Muscle layer of duodenum (tissue), 2 donors: Measurements from ENCODE around the gene CHCT1.
"Not testable (repeated sequence)": the region's sequence is repeated elsewhere in the genome, so short reads cannot be mapped to it uniquely, and the experiment has no call there.

Source experiments
- H3K27ac ChIP-seq: one replicate; pipeline ENCODE4 v1.7.0; 2013; ENCODE audit warnings: mild to moderate bottlenecking, low read length
- H3K27me3 ChIP-seq: one replicate; pipeline ENCODE4 v1.7.0; 2013; ENCODE audit warnings: low read depth, mild to moderate bottlenecking, control low read depth, low read length
- H3K36me3 ChIP-seq, 2 donors: one replicate each; pipeline ENCODE4 v1.7.0; 2013; ENCODE audit warnings: low read length in 2 of 2, control low read depth in 1 of 2, mild to moderate bottlenecking in 1 of 2; ENCODE audit not compliant: insufficient read depth in 2 of 2, control insufficient read depth in 1 of 2
- H3K4me1 ChIP-seq, 2 donors: one replicate each; pipeline ENCODE4 v1.7.0; 2013; ENCODE audit warnings: low read length in 2 of 2, mild to moderate bottlenecking in 2 of 2, control low read depth in 1 of 2, moderate library complexity in 1 of 2; ENCODE audit not compliant: insufficient read depth in 2 of 2, control insufficient read depth in 1 of 2
- H3K4me3 ChIP-seq, 2 donors: one replicate each; pipeline ENCODE4 v1.7.0; 2013; ENCODE audit warnings: low read length in 2 of 2, low read depth in 1 of 2, mild to moderate bottlenecking in 1 of 2
- H3K9me3 ChIP-seq, 2 donors: one replicate each; pipeline ENCODE4 v1.7.0; 2013; ENCODE audit warnings: low read length in 2 of 2, control low read depth in 1 of 2, mild to moderate bottlenecking in 1 of 2; ENCODE audit not compliant: control insufficient read depth in 1 of 2
- donor health status: healthy.

CHCT1 gene

DNA sequence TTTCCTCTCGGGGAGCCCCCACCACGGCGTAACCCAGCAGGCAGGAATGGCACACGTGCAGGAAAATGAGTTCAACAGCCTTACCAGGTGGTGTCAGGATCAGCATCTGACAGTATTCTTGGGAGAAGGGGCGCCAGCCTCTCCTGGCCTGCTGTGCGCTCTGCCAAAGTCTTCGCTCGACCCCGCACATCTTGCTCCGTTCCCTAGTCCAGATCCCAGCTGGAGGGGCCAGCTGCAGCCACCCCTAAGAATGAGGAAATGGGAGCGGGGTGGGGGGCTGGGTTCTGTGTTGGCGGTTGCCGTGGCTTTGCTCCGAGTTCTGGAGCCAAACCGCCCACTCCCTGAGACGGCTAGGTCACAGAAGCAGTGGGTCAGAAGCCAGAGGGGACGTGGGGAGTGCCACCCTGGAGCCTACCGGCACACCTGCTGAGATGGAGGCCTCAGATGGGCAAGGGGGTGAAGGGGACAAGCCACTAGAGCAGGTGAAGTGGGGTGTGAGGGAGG, at the start of gene CHCT1:
Gene CHCT1 (plus strand): TSS at position 328 of the 504 bp plus-strand sequence. CDS start 104 bp downstream, at position 432.
- peaks cover 0 to 5% of the 10 kb centered on the region in 2 donors for H3K4me1 ChIP-seq
- H3K4me3 ChIP-seq = peak within 1 kb of the TSS; percentile 55 to 70
- H3K27ac ChIP-seq = no peak within 1 kb of the TSS
- no peaks in the 10 kb centered on the region for H3K27me3 ChIP-seq
- H3K9me3 ChIP-seq = no peaks in the 10 kb centered on the region
- H3K36me3 ChIP-seq = no peaks in the 10 kb centered on the region

DNA sequence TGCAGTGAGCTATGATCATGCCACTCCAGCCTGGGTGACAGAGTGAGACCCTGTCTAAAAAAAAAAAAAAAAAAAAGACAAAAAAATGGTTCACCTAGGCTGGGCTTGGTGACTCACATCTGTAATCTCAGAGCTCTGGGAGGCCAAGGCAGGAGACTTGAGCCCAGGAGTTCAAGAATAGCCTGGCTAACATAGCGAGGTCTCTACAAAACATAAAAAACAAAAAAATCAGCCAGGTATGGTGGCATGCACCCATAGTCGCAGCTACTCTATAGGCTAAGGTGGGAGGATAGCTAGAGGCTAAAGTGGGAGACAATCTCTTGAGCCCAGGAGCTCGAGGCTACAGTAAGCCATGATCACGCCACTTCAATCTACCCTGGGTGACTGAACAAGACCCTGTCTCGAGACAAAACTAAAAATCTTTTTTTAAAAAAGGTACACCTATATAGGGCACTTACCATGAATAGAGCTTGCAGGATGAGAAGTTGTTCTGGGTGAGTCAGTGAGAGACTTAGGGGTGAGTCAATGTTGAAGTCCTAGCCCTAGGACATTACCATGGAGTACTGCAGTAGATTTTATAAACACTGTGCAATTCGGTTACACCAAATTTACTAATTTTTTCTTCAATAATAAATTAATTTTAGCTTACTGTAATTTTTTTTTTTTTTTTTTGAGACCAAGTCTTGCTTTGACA, 49.4 kb upstream of the CHCT1 start:
- Histone ChIP-seq H3K4me1 (peaks cover 0 to 2% of the 10 kb centered on the region in 2 donors), H3K36me3 (no peaks in the 10 kb centered on the region), H3K9me3 (no peaks in the 10 kb centered on the region), H3K27ac (no peak overlapping the region), H3K27me3 (no peaks in the 10 kb centered on the region), H3K4me3 (no peak overlapping the region)

DNA sequence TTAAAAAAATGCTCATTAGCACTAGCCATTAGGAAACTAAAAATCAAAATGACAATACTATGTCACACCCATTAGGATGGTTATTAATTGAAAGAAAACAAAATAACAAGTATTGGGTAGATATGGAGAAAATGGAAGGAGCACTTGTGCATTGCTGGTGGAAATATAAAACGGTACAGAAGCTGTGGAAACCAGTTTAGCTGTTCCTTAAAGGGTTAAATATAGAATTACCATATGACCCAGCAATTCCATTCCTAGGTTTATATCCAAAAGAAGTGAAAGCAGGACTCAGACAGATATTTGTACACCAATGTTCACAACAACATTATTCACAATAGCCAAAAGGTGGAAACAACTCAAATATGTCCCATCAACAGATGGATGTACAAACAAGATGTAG, 44.1 kb upstream of the CHCT1 start:
- H3K27ac ChIP-seq, H3K9me3 ChIP-seq, H3K4me3 ChIP-seq, H3K4me1 ChIP-seq, H3K36me3 ChIP-seq, H3K27me3 ChIP-seq: not testable (repeated sequence)

DNA sequence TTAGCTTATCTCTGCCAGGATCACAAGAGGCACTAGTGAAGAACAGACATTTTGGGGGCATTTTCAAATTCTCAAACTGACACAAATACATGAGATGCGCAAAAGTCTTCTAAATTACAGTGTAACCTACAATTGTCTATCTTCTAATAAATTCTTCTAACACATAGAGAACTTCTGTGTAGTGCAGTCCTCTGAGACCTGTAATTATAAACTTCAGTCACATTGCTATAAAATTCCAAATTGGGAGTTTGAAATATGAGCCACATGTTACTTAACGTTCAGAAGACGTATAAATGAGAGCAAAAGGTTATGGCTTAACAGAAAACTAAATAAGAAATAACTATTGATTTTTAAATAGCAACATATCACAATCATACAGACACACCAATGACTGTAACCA, 42.8 kb upstream of the CHCT1 start:
- H3K27ac ChIP-seq, H3K9me3 ChIP-seq, H3K4me1 ChIP-seq, H3K27me3 ChIP-seq, H3K4me3 ChIP-seq, H3K36me3 ChIP-seq: not testable (repeated sequence)

DNA sequence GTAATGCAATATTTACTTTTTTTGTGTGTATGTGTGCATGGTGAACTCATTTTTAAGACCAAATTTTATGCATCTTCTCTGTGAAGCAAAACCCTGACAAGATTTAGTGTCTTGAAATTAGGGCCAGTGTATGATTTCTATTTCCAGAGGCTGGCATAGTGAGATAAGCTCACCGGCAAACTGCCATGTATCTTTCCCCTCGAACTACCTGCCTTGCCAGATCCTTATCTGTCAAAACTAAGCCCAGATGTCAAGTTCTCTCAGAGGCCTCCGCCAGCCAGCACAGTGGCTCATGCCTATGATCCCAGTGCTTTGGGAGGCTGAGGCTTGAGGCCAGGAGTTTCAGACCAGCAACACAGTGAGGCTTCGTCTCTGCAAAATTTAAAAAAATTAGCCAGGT, 40.3 kb upstream of the CHCT1 start:
- H3K27me3 ChIP-seq = no peaks in the 10 kb centered on the region
- peaks cover 0 to 12% of the 10 kb centered on the region in 2 donors for H3K4me1 ChIP-seq
- no peaks in the 10 kb centered on the region for H3K9me3 ChIP-seq
- H3K36me3 ChIP-seq = no peaks in the 10 kb centered on the region
- no peak overlapping the region for H3K27ac ChIP-seq
- H3K4me3 ChIP-seq = no peak overlapping the region

DNA sequence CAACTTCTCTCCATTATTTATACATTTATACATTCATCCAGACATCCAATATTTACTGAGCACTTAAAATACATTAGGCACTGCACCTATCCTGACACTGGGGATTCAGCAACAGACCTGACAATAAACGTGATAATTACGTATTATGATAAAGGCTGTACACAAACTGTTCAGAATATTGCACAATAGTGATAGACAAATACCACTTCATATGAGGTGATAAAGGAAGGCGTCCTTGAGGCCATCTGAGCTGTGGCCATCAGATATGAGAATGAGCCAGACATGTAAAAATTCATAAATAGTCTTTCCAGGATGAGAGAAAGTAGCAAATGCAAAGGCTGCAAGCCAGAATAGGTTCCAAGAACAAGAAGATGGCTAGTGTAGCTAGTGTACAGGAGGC, 38.9 kb upstream of the CHCT1 start:
- Histone ChIP-seq H3K27me3 (no peaks in the 10 kb centered on the region), H3K4me3 (no peak overlapping the region), H3K36me3 (no peaks in the 10 kb centered on the region), H3K9me3 (no peaks in the 10 kb centered on the region), H3K27ac (no peak overlapping the region), H3K4me1 (peaks cover 0 to 15% of the 10 kb centered on the region in 2 donors)

DNA sequence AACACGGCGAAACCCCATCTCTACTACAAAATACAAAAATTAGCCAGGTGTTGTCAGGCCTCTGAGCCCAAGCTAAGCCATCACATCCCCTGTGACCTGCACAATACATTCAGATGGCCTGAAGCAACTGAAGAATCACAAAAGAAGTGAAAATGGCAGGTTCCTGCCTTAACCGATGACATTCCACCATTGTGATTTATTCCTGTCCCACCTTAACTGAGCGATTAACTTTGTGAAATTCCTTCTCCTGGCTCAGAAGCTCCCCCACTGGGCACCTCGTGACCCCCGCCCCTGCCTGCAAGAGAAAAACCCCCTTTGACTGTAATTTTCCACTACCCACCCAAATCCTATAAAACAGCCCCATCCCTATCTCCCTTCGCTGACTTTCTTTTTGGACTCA, 37.4 kb upstream of the CHCT1 start:
- not testable (repeated sequence) for H3K27me3 ChIP-seq, H3K27ac ChIP-seq, H3K9me3 ChIP-seq, H3K4me3 ChIP-seq, H3K36me3 ChIP-seq
- peaks cover 0 to 28% of the 10 kb centered on the region in 2 donors for H3K4me1 ChIP-seq

DNA sequence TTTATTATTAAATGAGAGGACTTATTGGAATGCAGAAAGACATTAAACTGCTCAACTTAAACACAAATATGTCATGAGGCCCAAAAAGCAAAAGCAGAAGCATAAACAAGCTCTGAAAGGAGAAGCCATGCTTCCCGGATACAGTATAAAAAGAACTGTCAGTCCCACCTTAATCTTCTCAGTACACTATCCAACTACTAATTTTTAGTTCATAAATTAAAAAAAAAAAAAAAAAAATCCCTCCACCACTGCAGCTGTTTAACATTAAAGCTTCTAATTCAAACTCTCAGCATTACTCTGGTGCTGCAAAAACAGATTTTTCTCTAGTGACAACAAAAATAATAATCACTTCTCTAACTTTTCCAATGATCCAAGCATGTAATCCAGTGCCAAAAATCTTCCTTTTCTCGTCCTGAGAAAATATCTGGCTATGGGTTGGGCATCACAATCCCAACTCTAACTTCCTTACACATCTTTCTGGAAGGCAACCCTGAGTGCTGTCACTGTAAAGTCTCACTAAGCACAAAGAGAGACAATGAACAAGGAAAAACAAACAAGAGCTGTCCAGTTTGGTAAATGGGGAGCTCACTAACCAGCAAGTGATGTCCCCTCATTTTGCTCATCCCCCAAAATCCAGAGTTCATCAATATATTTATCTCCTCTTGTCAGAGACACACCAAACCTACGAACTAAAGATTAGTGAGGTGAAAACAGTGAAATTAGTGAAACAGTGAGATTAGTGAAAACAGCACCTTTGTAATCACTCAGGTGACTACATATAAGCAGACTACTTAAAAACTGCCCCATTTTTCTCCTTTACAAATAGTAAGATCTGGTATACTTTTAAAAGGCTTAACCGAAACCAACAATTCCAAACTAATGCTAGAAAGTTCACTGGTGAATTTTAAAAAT, 35.9 kb upstream of the CHCT1 start:
- peaks cover 0 to 39% of the 10 kb centered on the region in 2 donors for H3K4me1 ChIP-seq
- no peak overlapping the region for H3K4me3 ChIP-seq
- H3K36me3 ChIP-seq = peaks cover 0 to 4% of the 10 kb centered on the region in 2 donors
- no peaks in the 10 kb centered on the region for H3K27me3 ChIP-seq
- H3K27ac ChIP-seq = no peak overlapping the region
- no peaks in the 10 kb centered on the region for H3K9me3 ChIP-seq

DNA sequence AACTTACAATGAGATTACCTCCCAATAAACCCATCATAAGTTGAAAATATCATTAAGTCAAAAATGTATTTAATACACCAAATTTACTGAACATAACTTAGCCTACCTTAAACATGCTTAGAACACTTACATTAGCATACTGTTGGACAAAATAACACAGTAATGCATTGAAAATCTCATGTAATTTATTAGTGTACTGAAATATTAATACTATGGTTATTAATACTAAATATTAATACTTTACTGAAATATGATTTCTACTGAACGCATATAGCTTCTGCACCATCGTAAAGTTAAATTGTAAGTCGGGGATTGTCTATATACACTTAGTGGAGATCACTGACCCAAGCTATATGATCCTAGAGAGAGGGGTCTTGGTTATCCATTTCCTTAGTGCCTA, 34.6 kb upstream of the CHCT1 start:
- peaks cover 0 to 10% of the 10 kb centered on the region in 2 donors for H3K36me3 ChIP-seq
- H3K9me3 ChIP-seq = no peaks in the 10 kb centered on the region
- H3K27me3 ChIP-seq = no peaks in the 10 kb centered on the region
- no peak overlapping the region for H3K27ac ChIP-seq
- peaks cover 0 to 39% of the 10 kb centered on the region in 2 donors for H3K4me1 ChIP-seq
- H3K4me3 ChIP-seq = no peak overlapping the region

DNA sequence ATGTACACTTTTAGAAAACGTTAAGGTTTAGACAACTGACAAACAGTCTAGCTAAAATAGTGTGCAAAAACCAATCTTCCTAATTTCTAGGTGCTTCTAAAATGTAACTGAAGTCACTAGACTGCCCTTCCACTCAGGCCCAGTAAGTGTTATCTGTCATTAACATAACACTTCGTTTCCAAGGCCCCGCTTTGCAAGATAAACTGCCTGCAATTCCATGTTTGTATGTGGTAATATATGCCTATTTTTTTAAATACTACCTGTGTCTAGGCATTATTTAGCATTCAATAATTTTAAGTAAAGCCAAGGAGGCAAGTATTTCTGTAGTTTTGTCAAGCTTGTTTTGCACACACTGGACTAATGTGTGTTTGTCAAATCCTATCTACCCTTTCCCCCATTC, 33.5 kb upstream of the CHCT1 start:
- H3K4me3 ChIP-seq = no peak overlapping the region
- no peaks in the 10 kb centered on the region for H3K9me3 ChIP-seq
- peaks cover 0 to 39% of the 10 kb centered on the region in 2 donors for H3K4me1 ChIP-seq
- no peak overlapping the region for H3K27ac ChIP-seq
- peaks cover 0 to 11% of the 10 kb centered on the region in 2 donors for H3K36me3 ChIP-seq
- H3K27me3 ChIP-seq = no peaks in the 10 kb centered on the region

DNA sequence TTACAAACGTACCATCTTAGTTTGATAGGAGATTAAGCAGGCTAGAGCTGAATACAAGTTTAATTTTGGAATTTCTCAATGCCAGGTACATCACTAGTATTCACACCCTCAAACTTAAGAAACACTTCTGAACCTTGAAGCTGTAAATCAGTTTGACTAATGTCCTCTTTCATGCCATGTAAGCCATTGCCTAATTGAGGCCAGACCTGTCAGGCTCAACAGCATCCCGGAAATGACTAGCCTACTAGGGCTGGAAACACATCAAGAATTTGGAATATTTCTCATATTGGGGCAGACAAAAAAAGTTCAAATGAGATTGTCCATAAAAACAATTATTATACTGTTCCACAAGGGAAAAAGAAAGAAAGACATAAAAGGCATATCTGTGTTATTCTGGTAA, 32.1 kb upstream of the CHCT1 start:
- peak overlapping the region; percentile 74 to 94 for H3K4me3 ChIP-seq
- H3K27ac ChIP-seq = peak overlapping the region; percentile 99
- H3K27me3 ChIP-seq = no peaks in the 10 kb centered on the region
- H3K36me3 ChIP-seq = peaks cover 0 to 11% of the 10 kb centered on the region in 2 donors
- no peaks in the 10 kb centered on the region for H3K9me3 ChIP-seq
- peaks cover 0 to 39% of the 10 kb centered on the region in 2 donors for H3K4me1 ChIP-seq
